WTC11 (cell line): ENCODE data around the gene P2RY4. TPM values are rescaled to one million over a fixed set of nuclear protein-coding genes. Genes with fewer than 3 reads are reported as not detected.

ENCODE experiments used
- ATAC-seq: fragments of 200-7000 bp; cut with Tn5 transposase; 2 replicates; pipeline ENCODE4 v1.10.0; 2021; ENCODE audit warnings: mild to moderate bottlenecking, moderate library complexity
- CTCF ChIA-PET: fragments of 300-600 bp; sonication (Branson Sonifier 250); formaldehyde crosslinking; loops from one replicate; lab custom pipeline; 2021; ENCODE audit warnings: antibody characterized with exemption; lab: Charles Lee
- POLR2A ChIA-PET: fragments of 350-600 bp; sonication (Branson Sonifier 250); formaldehyde crosslinking; loops from one replicate; lab custom pipeline; 2021; ENCODE audit warnings: antibody characterized with exemption; lab: Charles Lee
- DNase-seq: peaks from one replicate; pipeline ENCODE4 v3.0.0; 2021; ENCODE audit warnings: low spot score
- H3K27ac Mint-ChIP-seq: 2 replicates; pipeline ENCODE4 v1.8.0; 2021; ENCODE audit warnings: mixed read lengths
- H3K27me3 Mint-ChIP-seq: 2 replicates; pipeline ENCODE4 v1.8.0; 2021; ENCODE audit warnings: low read depth, mild to moderate bottlenecking, moderate library complexity, mixed read lengths
- H3K36me3 Mint-ChIP-seq: 2 replicates; pipeline ENCODE4 v1.8.0; 2021; ENCODE audit warnings: mixed read lengths
- H3K4me1 Mint-ChIP-seq: 2 replicates; pipeline ENCODE4 v1.8.0; 2022; ENCODE audit warnings: mixed read lengths
- H3K4me3 Mint-ChIP-seq: 2 replicates; pipeline ENCODE4 v1.8.0; 2021; ENCODE audit warnings: mild to moderate bottlenecking, moderate library complexity, mixed read lengths
- H3K9me3 Mint-ChIP-seq: 2 replicates; pipeline ENCODE4 v1.8.0; 2021; ENCODE audit warnings: mixed read lengths
- ATF1 ChIP-seq: sonication (generic); formaldehyde crosslinking; IDR thresholded peaks from 2 replicates; pipeline ENCODE4 v1.8.1; 2023; ENCODE audit warnings: mild to moderate bottlenecking, moderate library complexity, missing genetic modification reagents
- E2F1 ChIP-seq: sonication (generic); formaldehyde crosslinking; IDR thresholded peaks from 2 replicates; pipeline ENCODE4 v1.8.0; 2022; ENCODE audit warnings: mild to moderate bottlenecking, missing genetic modification reagents
- JUN ChIP-seq: sonication (generic); formaldehyde crosslinking; IDR thresholded peaks from 2 replicates; pipeline ENCODE4 v1.8.0; 2023; ENCODE audit warnings: mild to moderate bottlenecking, missing genetic modification reagents
- PRDM15 ChIP-seq: sonication (generic); formaldehyde crosslinking; IDR thresholded peaks from 2 replicates; pipeline ENCODE4 v1.8.0; 2022; ENCODE audit warnings: missing genetic modification reagents
- RORB ChIP-seq: fragments of 250-450 bp; sonication (Bioruptor Pico); IDR thresholded peaks from 2 replicates; pipeline ENCODE4 v1.9.0; 2021; ENCODE audit warnings: mild to moderate bottlenecking
- TCF7 ChIP-seq: sonication (generic); formaldehyde crosslinking; IDR thresholded peaks from 2 replicates; pipeline ENCODE4 v1.8.0; 2022; ENCODE audit warnings: mild to moderate bottlenecking, low read depth, missing genetic modification reagents, moderate library complexity
- ZMAT4 ChIP-seq: fragments of 250-450 bp; sonication (Bioruptor Pico); IDR thresholded peaks from 2 replicates; pipeline ENCODE4 v1.9.0; 2021; ENCODE audit warnings: mild to moderate bottlenecking
- ZNF512 ChIP-seq: sonication (generic); formaldehyde crosslinking; IDR thresholded peaks from 2 replicates; pipeline ENCODE4 v1.8.1; 2022; ENCODE audit warnings: missing genetic modification reagents, borderline replicate concordance
- total RNA-seq: library from RNA; stranded (reverse); gene quantifications from 3 replicates; pipeline ENCODE4 v1.2.3, GENCODE V29; 2021
- TF ChIP-seq, protein P1 (sequence below): sonication (generic); formaldehyde crosslinking; IDR thresholded peaks from 2 replicates; pipeline ENCODE4 v1.8.0; 2022; ENCODE audit warnings: mild to moderate bottlenecking, missing genetic modification reagents
- TF ChIP-seq, protein P2 (sequence below): sonication (generic); formaldehyde crosslinking; conservative IDR thresholded peaks from 2 replicates; pipeline ENCODE4 v1.8.1; 2023; ENCODE audit warnings: mild to moderate bottlenecking, low read depth, missing genetic modification reagents, moderate library complexity

Gene P2RY4
- total RNA-seq, 1 experiment from 2014 or later: not detected

DNA sequence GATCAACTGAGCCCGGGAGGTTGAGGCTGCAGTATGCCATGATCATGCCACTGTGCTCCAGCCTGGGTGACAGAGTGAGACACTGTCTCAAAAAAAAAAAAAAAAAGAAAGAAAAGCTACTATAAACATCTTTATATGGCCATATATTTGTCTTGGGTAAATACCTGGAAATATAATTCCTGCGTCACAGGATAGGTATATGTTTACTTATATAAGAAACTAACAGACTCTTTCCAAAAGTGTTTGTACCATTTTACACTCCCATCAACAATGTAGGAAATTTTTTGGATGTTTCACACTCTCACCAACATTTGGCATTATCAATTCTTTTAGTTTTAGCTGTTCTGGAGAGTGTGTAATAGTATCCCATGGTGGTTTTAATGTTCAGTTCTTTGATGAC, 12.8 kb downstream of the P2RY4 start:
- POLR2A ChIA-PET: no interaction called here
- no peak overlapping the region for H3K4me3 Mint-ChIP-seq
- CTCF ChIA-PET: no interaction called here

More for the DNA sequence above, 12.8 kb downstream of the P2RY4 start:
- TF ChIP-seq TCF7 (CRISPR knock-in tag) (no peak), RORB (CRISPR knock-in tag) (no peak), E2F1 (CRISPR knock-in tag) (no peak), ATF1 (no peak), ZNF512 (CRISPR knock-in tag) (no peak), PRDM15 (no peak), ZMAT4 (no peak), JUN (CRISPR knock-in tag) (no peak)
- TF ChIP-seq, protein P1, sequence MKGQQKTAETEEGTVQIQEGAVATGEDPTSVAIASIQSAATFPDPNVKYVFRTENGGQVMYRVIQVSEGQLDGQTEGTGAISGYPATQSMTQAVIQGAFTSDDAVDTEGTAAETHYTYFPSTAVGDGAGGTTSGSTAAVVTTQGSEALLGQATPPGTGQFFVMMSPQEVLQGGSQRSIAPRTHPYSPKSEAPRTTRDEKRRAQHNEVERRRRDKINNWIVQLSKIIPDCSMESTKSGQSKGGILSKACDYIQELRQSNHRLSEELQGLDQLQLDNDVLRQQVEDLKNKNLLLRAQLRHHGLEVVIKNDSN (CRISPR knock-in tag): no peak
- TF ChIP-seq, protein P2, sequence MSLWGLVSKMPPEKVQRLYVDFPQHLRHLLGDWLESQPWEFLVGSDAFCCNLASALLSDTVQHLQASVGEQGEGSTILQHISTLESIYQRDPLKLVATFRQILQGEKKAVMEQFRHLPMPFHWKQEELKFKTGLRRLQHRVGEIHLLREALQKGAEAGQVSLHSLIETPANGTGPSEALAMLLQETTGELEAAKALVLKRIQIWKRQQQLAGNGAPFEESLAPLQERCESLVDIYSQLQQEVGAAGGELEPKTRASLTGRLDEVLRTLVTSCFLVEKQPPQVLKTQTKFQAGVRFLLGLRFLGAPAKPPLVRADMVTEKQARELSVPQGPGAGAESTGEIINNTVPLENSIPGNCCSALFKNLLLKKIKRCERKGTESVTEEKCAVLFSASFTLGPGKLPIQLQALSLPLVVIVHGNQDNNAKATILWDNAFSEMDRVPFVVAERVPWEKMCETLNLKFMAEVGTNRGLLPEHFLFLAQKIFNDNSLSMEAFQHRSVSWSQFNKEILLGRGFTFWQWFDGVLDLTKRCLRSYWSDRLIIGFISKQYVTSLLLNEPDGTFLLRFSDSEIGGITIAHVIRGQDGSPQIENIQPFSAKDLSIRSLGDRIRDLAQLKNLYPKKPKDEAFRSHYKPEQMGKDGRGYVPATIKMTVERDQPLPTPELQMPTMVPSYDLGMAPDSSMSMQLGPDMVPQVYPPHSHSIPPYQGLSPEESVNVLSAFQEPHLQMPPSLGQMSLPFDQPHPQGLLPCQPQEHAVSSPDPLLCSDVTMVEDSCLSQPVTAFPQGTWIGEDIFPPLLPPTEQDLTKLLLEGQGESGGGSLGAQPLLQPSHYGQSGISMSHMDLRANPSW: no peak
- TF ChIP-seq, all 79 proteins: peak for 0
- Mint-ChIP-seq H3K27ac (no peak overlapping the region), H3K36me3 (no peaks in the 10 kb centered on the region), H3K9me3 (no peaks in the 10 kb centered on the region), H3K27me3 (no peaks in the 10 kb centered on the region), H3K4me1 (peaks cover 13% of the 10 kb centered on the region)
- DNase-seq: no peak
- ATAC-seq: no peak
